RKO (cell line): ENCODE results near the gene IRAK1.

Experiments used
- DNase-seq: peaks from one replicate; pipeline ENCODE4 v3.0.0-alpha.2; 2016; ENCODE audit warnings: low spot score

The IRAK1 gene

GRCh38 chrX:153971124-153971449, 48.6 kb downstream of the IRAK1 start:
- DNase-seq, result peak; percentile 87

- DNase-seq, result peak; percentile 59
These were observed 49.2 kb downstream of the IRAK1 start for GRCh38 chrX:153970357-153971123.

- peak; percentile 56 for DNase-seq
These were observed 49.8 kb downstream of the IRAK1 start for GRCh38 chrX:153969904-153970356.

GRCh38 chrX:153969125-153969903, 50.4 kb downstream of the IRAK1 start:
- peak; percentile 30 for DNase-seq

GRCh38 chrX:153968754-153969124, 51.0 kb downstream of the IRAK1 start:
- no peak for DNase-seq

- no peak for DNase-seq
These were observed 51.4 kb downstream of the IRAK1 start for GRCh38 chrX:153968255-153968654.

- no peak for DNase-seq
These were observed 52.0 kb downstream of the IRAK1 start for GRCh38 chrX:153967536-153968224.

- DNase-seq, result peak; percentile 30
These were observed 52.7 kb downstream of the IRAK1 start for GRCh38 chrX:153966841-153967535.

GRCh38 chrX:153966283-153966688, 53.4 kb downstream of the IRAK1 start:
- no peak for DNase-seq

- no peak for DNase-seq
These were observed 54.3 kb downstream of the IRAK1 start for GRCh38 chrX:153965406-153965805.

GRCh38 chrX:153964105-153964504, 55.6 kb downstream of the IRAK1 start:
- DNase-seq, result no peak

- no peak for DNase-seq
These were observed 56.2 kb downstream of the IRAK1 start for GRCh38 chrX:153963546-153963945.

GRCh38 chrX:153961292-153961691, 58.4 kb downstream of the IRAK1 start:
- DNase-seq, result no peak

- no peak for DNase-seq
These were observed 58.9 kb downstream of the IRAK1 start for GRCh38 chrX:153960786-153961185.
